Measurements from ENCODE around the gene FADS6. TPM values are rescaled to one million over a fixed set of nuclear protein-coding genes. Genes with fewer than 3 reads are reported as not detected.
"Not testable (repeated sequence)": the region's sequence is repeated elsewhere in the genome, so short reads cannot be mapped to it uniquely, and the experiment has no call there.

The FADS6 gene
- total RNA-seq, 2 experiments from 2014 or later = not detected

GRCh38 chr17:74917430-74917829, 24.0 kb upstream of the FADS6 start:
- ChIA-PET CTCF (no interaction called here), POLR2A (no interaction called here)
- Histone ChIP-seq H3K4me1 (ENCODE audit: insufficient read depth, low read length) (peaks cover 6% of the 10 kb centered on the region), H3K4me3 (ENCODE audit: low read length) (no peak overlapping the region), H3K27ac (ENCODE audit: low read depth in 1 of 2, low read length in 2 of 2) (no peak overlapping the region), H3K27me3 (ENCODE audit: control insufficient read depth in 1 of 2, insufficient read depth in 2 of 2, low read length in 2 of 2) (peaks cover 15 to 16% of the 10 kb centered on the region in 2 experiments), H3K9me3 (ENCODE audit: control insufficient read depth in 1 of 2, insufficient read depth in 1 of 2, low read length in 2 of 2) (peaks cover 0 to 2% of the 10 kb centered on the region in 2 experiments), H3K36me3 (ENCODE audit: insufficient read depth, low read length) (no peaks in the 10 kb centered on the region)
- H3K4me3 Mint-ChIP-seq = no peak overlapping the region
- H3K27me3 Mint-ChIP-seq = peaks cover 39% of the 10 kb centered on the region
- ATAC-seq (ENCODE audit: poor library complexity) (no peak), DNase-seq (peak in 2 of 14 experiments; percentile 22 to 38)
- no peaks in the 10 kb centered on the region for H3K36me3 Mint-ChIP-seq (ENCODE audit: low read depth)
- H3K9me3 Mint-ChIP-seq = no peaks in the 10 kb centered on the region
- no peak overlapping the region for H3K27ac Mint-ChIP-seq
- peaks cover 2% of the 10 kb centered on the region for H3K4me1 Mint-ChIP-seq (ENCODE audit: low read depth)
- intact Hi-C loops (cut with DNase I, micrococcal nuclease) = no loop called here
- TF ChIP-seq, protein P1, sequence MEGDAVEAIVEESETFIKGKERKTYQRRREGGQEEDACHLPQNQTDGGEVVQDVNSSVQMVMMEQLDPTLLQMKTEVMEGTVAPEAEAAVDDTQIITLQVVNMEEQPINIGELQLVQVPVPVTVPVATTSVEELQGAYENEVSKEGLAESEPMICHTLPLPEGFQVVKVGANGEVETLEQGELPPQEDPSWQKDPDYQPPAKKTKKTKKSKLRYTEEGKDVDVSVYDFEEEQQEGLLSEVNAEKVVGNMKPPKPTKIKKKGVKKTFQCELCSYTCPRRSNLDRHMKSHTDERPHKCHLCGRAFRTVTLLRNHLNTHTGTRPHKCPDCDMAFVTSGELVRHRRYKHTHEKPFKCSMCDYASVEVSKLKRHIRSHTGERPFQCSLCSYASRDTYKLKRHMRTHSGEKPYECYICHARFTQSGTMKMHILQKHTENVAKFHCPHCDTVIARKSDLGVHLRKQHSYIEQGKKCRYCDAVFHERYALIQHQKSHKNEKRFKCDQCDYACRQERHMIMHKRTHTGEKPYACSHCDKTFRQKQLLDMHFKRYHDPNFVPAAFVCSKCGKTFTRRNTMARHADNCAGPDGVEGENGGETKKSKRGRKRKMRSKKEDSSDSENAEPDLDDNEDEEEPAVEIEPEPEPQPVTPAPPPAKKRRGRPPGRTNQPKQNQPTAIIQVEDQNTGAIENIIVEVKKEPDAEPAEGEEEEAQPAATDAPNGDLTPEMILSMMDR (IDR thresholded peaks at IDR 0.05) = no peak

GRCh38 chr17:74916851-74917199, 23.4 kb upstream of the FADS6 start:
- no peaks in the 10 kb centered on the region for H3K4me1 Mint-ChIP-seq (ENCODE audit: low read depth)
- H3K36me3 ChIP-seq (ENCODE audit: insufficient read depth, low read length) = no peaks in the 10 kb centered on the region
- H3K27me3 ChIP-seq (ENCODE audit: control insufficient read depth in 1 of 2, insufficient read depth in 2 of 2, low read length in 2 of 2) = peaks cover 12% of the 10 kb centered on the region in 2 experiments
- intact Hi-C loops (cut with DNase I, micrococcal nuclease) = no loop called here
- no peak overlapping the region for H3K4me3 ChIP-seq (ENCODE audit: low read length)
- no peak for DNase-seq
- H3K36me3 Mint-ChIP-seq (ENCODE audit: low read depth) = no peaks in the 10 kb centered on the region
- ATAC-seq (ENCODE audit: poor library complexity) = no peak
- no peak overlapping the region for H3K4me3 Mint-ChIP-seq
- TF ChIP-seq, protein P1 (IDR thresholded peaks at IDR 0.05) = no peak
- H3K27ac Mint-ChIP-seq = no peak overlapping the region
- ChIA-PET CTCF (no interaction called here), POLR2A (no interaction called here)
- H3K4me1 ChIP-seq (ENCODE audit: insufficient read depth, low read length) = peaks cover 6% of the 10 kb centered on the region
- H3K27ac ChIP-seq (ENCODE audit: low read depth in 1 of 2, low read length in 2 of 2) = no peak overlapping the region
- H3K9me3 ChIP-seq (ENCODE audit: control insufficient read depth in 1 of 2, insufficient read depth in 1 of 2, low read length in 2 of 2) = no peaks in the 10 kb centered on the region
- no peaks in the 10 kb centered on the region for H3K9me3 Mint-ChIP-seq
- H3K27me3 Mint-ChIP-seq = peaks cover 33% of the 10 kb centered on the region

GRCh38 chr17:74916136-74916850, 22.9 kb upstream of the FADS6 start:
- TF ChIP-seq, protein P1 (IDR thresholded peaks at IDR 0.05) = no peak
- ATAC-seq (ENCODE audit: poor library complexity) (no peak), DNase-seq (no peak)
- Mint-ChIP-seq H3K27ac (no peak overlapping the region), H3K27me3 (peaks cover 27% of the 10 kb centered on the region), H3K36me3 (ENCODE audit: low read depth) (no peaks in the 10 kb centered on the region), H3K4me3 (no peak overlapping the region), H3K9me3 (no peaks in the 10 kb centered on the region), H3K4me1 (ENCODE audit: low read depth) (no peaks in the 10 kb centered on the region)
- ChIA-PET CTCF (no interaction called here), POLR2A (no interaction called here)
- no peaks in the 10 kb centered on the region for H3K36me3 ChIP-seq (ENCODE audit: insufficient read depth, low read length)
- H3K9me3 ChIP-seq (ENCODE audit: control insufficient read depth in 1 of 2, insufficient read depth in 1 of 2, low read length in 2 of 2) = no peaks in the 10 kb centered on the region
- intact Hi-C loops (cut with DNase I, micrococcal nuclease) = no loop called here
- H3K4me3 ChIP-seq (ENCODE audit: low read length) = no peak overlapping the region
- H3K27me3 ChIP-seq (ENCODE audit: control insufficient read depth in 1 of 2, insufficient read depth in 2 of 2, low read length in 2 of 2) = peaks cover 7 to 12% of the 10 kb centered on the region in 2 experiments
- H3K4me1 ChIP-seq (ENCODE audit: insufficient read depth, low read length) = peaks cover 6% of the 10 kb centered on the region
- no peak overlapping the region for H3K27ac ChIP-seq (ENCODE audit: low read depth in 1 of 2, low read length in 2 of 2)

GRCh38 chr17:74911423-74911822, 18.0 kb upstream of the FADS6 start:
- H3K4me1 Mint-ChIP-seq (ENCODE audit: low read depth); H3K36me3 ChIP-seq (ENCODE audit: insufficient read depth, low read length); ATAC-seq (ENCODE audit: poor library complexity); H3K27me3 Mint-ChIP-seq; H3K4me1 ChIP-seq (ENCODE audit: insufficient read depth, low read length); POLR2A ChIA-PET; DNase-seq; H3K27me3 ChIP-seq (ENCODE audit: control insufficient read depth in 1 of 2, insufficient read depth in 2 of 2, low read length in 2 of 2); H3K9me3 ChIP-seq (ENCODE audit: control insufficient read depth in 1 of 2, insufficient read depth in 1 of 2, low read length in 2 of 2); CTCF ChIA-PET; H3K4me3 ChIP-seq (ENCODE audit: low read length); H3K36me3 Mint-ChIP-seq (ENCODE audit: low read depth); H3K27ac Mint-ChIP-seq; intact Hi-C loops (cut with DNase I, micrococcal nuclease); H3K27ac ChIP-seq (ENCODE audit: low read depth in 1 of 2, low read length in 2 of 2); H3K9me3 Mint-ChIP-seq; H3K4me3 Mint-ChIP-seq: not testable (repeated sequence)

GRCh38 chr17:74909097-74909496, 15.7 kb upstream of the FADS6 start:
- H3K27ac ChIP-seq (ENCODE audit: low read depth in 1 of 2, low read length in 2 of 2); H3K27ac Mint-ChIP-seq; DNase-seq; H3K27me3 Mint-ChIP-seq; H3K4me3 Mint-ChIP-seq; H3K27me3 ChIP-seq (ENCODE audit: control insufficient read depth in 1 of 2, insufficient read depth in 2 of 2, low read length in 2 of 2); H3K4me3 ChIP-seq (ENCODE audit: low read length); H3K36me3 ChIP-seq (ENCODE audit: insufficient read depth, low read length); H3K36me3 Mint-ChIP-seq (ENCODE audit: low read depth); POLR2A ChIA-PET; H3K9me3 ChIP-seq (ENCODE audit: control insufficient read depth in 1 of 2, insufficient read depth in 1 of 2, low read length in 2 of 2); H3K9me3 Mint-ChIP-seq; H3K4me1 Mint-ChIP-seq (ENCODE audit: low read depth); H3K4me1 ChIP-seq (ENCODE audit: insufficient read depth, low read length); intact Hi-C loops (cut with DNase I, micrococcal nuclease); ATAC-seq (ENCODE audit: poor library complexity); CTCF ChIA-PET: not testable (repeated sequence)
